ENCODE measurements around the gene NOL6.

DNA sequence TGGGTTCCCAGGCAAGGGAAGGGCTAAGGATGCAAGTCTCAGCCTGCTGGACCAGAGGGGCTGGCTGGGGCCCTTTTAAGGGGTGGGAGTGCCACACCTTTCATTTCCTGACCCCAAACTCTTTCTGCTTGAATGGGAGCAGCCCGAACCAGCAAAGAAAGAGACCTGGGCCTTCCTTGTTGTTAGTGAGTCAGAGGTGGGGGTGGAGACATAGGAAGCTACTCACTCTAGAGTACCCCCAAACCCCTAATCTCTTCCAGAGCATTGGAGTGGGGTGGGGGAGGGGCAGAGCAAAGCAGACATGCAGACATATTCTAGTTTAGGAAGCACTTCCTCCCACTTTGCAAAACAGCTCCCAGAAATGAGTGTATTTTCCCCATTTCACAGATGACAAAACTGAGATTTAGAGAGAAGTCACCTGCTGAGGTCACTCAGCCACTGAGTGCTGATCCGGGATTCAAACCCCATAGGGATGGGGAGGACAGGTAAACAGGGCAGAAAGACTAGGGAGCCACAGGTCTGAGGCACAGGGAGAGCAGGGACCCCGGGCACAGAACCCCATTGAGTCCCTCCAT lies 20.4 kb downstream of the NOL6 start:
- TF ChIP-seq POLR2A (IDR thresholded peaks at IDR 0.05; ENCODE audit: low read depth, low read length) (no peak), POLR2AphosphoS5 (IDR thresholded peaks at IDR 0.05; ENCODE audit: low read depth, low read length) (no peak), POU2F2 (IDR thresholded peaks at IDR 0.05; ENCODE audit: low read depth, low read length) (no peak)
